Activated CD8-positive, alpha-beta T cell treated with anti-CD3 and anti-CD28 coated beads for 36 hours (primary cell): ENCODE results near the gene TRAPPC1. TPM values are rescaled to one million over a fixed set of nuclear protein-coding genes. Genes with fewer than 3 reads are reported as not detected.

Source experiments
- ATAC-seq: fragments of 200-7000 bp; cut with Tn5 transposase; one replicate; pipeline ENCODE4 v1.10.0; 2021; ENCODE audit warnings: mild to moderate bottlenecking, moderate library complexity
- CTCF ChIA-PET: fragments of 350-600 bp; sonication (Branson Sonifier 250); formaldehyde crosslinking; loops from one replicate; lab custom pipeline; 2021; ENCODE audit warnings: antibody characterized with exemption; lab: Charles Lee
- POLR2A ChIA-PET: fragments of 350-600 bp; sonication (Branson Sonifier 250); formaldehyde crosslinking; loops from one replicate; lab custom pipeline; 2021; ENCODE audit warnings: antibody characterized with exemption; lab: Charles Lee
- DNase-seq: peaks from one replicate; pipeline ENCODE4 v3.0.0-alpha.2; 2020
- H3K27ac Mint-ChIP-seq: one replicate; pipeline ENCODE4 v1.8.0; 2021; ENCODE audit warnings: mild to moderate bottlenecking, mixed read lengths
- H3K27me3 Mint-ChIP-seq: one replicate; pipeline ENCODE4 v1.8.0; 2021; ENCODE audit warnings: mixed read lengths
- H3K36me3 Mint-ChIP-seq: one replicate; pipeline ENCODE4 v1.8.0; 2021; ENCODE audit warnings: low read depth, mixed read lengths
- H3K4me1 Mint-ChIP-seq: one replicate; pipeline ENCODE4 v1.8.0; 2021; ENCODE audit warnings: low read depth, mixed read lengths
- H3K4me3 Mint-ChIP-seq: one replicate; pipeline ENCODE4 v1.8.0; 2021; ENCODE audit warnings: mild to moderate bottlenecking, moderate library complexity, mixed read lengths
- H3K9me3 Mint-ChIP-seq: one replicate; pipeline ENCODE4 v1.8.0; 2021; ENCODE audit warnings: mixed read lengths
- CTCF ChIP-seq: fragments of 200-600 bp; IDR thresholded peaks from one replicate; pipeline ENCODE4 v1.8.0; 2022; ENCODE audit warnings: antibody characterized with exemption, mild to moderate bottlenecking
- intact Hi-C: fragments of 100-400 bp; cut with micrococcal nuclease; formaldehyde crosslinking; loops from one replicate; pipeline ENCODE4 v1.10.0; 2022
- total RNA-seq, 2 experiments: library from RNA; stranded (reverse); gene quantifications; one replicate each; pipeline ENCODE4 v1.2.3, GENCODE V29; 2021

Gene TRAPPC1
- total RNA-seq, 2 experiments from 2014 or later = 140 to 143 TPM

- DNase-seq (peak; percentile 70), ATAC-seq (peak; percentile 97)
- Mint-ChIP-seq H3K9me3 (no peaks in the 10 kb centered on the region), H3K4me3 (peak overlapping the region; percentile 21), H3K36me3 (peaks cover 38% of the 10 kb centered on the region), H3K4me1 (peaks cover 29% of the 10 kb centered on the region), H3K27me3 (no peaks in the 10 kb centered on the region), H3K27ac (peak overlapping the region; percentile 83)
- ChIA-PET CTCF (interaction anchor here (1.2 to 1.7 kb wide), 3 partner anchors 16 to 109 kb away, joined by 4 to 7 read pairs (median 4); no protein-coding TSS in a partner anchor), POLR2A (interaction anchor here (0.6 to 1.4 kb wide), 4 partner anchors 19 to 143 kb away, joined by 3 to 5 read pairs (median 3); partner anchors contain the start of genes ALOX12B and CNTROB)
- no peak for TF ChIP-seq CTCF
- intact Hi-C loops = no loop called here
Measured at GRCh38 chr17:7951143-7951792, 19.5 kb upstream of the TRAPPC1 start.

DNA sequence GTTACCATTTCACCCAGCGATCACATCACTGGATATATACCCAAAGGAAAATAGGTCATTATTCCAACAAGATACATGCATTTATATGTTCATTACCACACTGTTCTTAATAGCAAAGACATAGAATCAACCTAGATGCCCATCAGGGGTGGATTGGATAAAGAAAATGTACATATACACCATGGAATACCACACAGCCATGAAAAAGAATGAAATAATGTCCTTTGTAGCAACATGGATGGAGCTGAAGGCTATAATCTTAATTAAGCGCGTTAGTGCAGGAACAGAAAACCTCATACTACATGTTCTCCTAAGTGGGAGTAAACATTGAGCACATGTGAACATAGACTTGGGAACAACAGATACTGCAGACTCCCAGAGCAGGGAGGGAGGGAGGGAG is 18.8 kb upstream of the TRAPPC1 start:
- CTCF ChIA-PET = interaction anchor here (1.2 kb wide), 1 partner anchor 15 kb away, joined by 4 read pairs; no protein-coding TSS in a partner anchor

GRCh38 chr17:7947651-7948050 is 15.9 kb upstream of the TRAPPC1 start:
- intact Hi-C loops = no loop called here
- POLR2A ChIA-PET = interaction anchor here (1.3 to 2.0 kb wide), 2 partner anchors 8 to 15 kb away, joined by 4 to 7 read pairs; no protein-coding TSS in a partner anchor
- H3K9me3 Mint-ChIP-seq = no peaks in the 10 kb centered on the region
- no peaks in the 10 kb centered on the region for H3K27me3 Mint-ChIP-seq
- no peak for DNase-seq
- no peak for ATAC-seq
- H3K27ac Mint-ChIP-seq = no peak overlapping the region
- peaks cover 53% of the 10 kb centered on the region for H3K36me3 Mint-ChIP-seq
- no peak for TF ChIP-seq CTCF
- H3K4me1 Mint-ChIP-seq = peaks cover 23% of the 10 kb centered on the region
- no peak overlapping the region for H3K4me3 Mint-ChIP-seq
- CTCF ChIA-PET = interaction anchor here (1.0 to 1.1 kb wide), 3 partner anchors 14 to 126 kb away, joined by 3 read pairs; no protein-coding TSS in a partner anchor

More for the DNA sequence above, 18.8 kb upstream of the TRAPPC1 start:
- intact Hi-C loops = no loop called here
- peaks cover 29% of the 10 kb centered on the region for H3K4me1 Mint-ChIP-seq
- H3K36me3 Mint-ChIP-seq = peaks cover 39% of the 10 kb centered on the region
- H3K27me3 Mint-ChIP-seq = no peaks in the 10 kb centered on the region
- no peaks in the 10 kb centered on the region for H3K9me3 Mint-ChIP-seq
- H3K27ac Mint-ChIP-seq = peak overlapping the region; percentile 30
- H3K4me3 Mint-ChIP-seq = no peak overlapping the region
- POLR2A ChIA-PET = no interaction called here
- no peak for ATAC-seq
- no peak for TF ChIP-seq CTCF
- DNase-seq = no peak

- Mint-ChIP-seq H3K9me3 (no peaks in the 10 kb centered on the region), H3K36me3 (peaks cover 60% of the 10 kb centered on the region), H3K4me3 (no peak overlapping the region), H3K27ac (no peak overlapping the region), H3K27me3 (no peaks in the 10 kb centered on the region), H3K4me1 (peaks cover 16% of the 10 kb centered on the region)
- no peak for TF ChIP-seq CTCF
- DNase-seq (no peak), ATAC-seq (no peak)
- ChIA-PET CTCF (no interaction called here), POLR2A (interaction anchor here (0.7 to 2.0 kb wide), 2 partner anchors 11 to 13 kb away, joined by 3 to 7 read pairs; no protein-coding TSS in a partner anchor)
- intact Hi-C loops = no loop called here
Measured at GRCh38 chr17:7946441-7946840, 14.7 kb upstream of the TRAPPC1 start.

GRCh38 chr17:7945651-7946050 is 13.9 kb upstream of the TRAPPC1 start:
- no peak for DNase-seq
- H3K27ac Mint-ChIP-seq = no peak overlapping the region
- no peaks in the 10 kb centered on the region for H3K27me3 Mint-ChIP-seq
- ATAC-seq = no peak
- ChIA-PET POLR2A (interaction anchor here (3.3 kb wide), 1 partner anchor 13 kb away, joined by 16 read pairs; no protein-coding TSS in a partner anchor), CTCF (interaction anchor here (1.8 to 2.3 kb wide), 2 partner anchors 33 to 42 kb away, joined by 4 to 6 read pairs; no protein-coding TSS in a partner anchor)
- TF ChIP-seq CTCF = no peak
- intact Hi-C loops = no loop called here
- peaks cover 62% of the 10 kb centered on the region for H3K36me3 Mint-ChIP-seq
- peaks cover 8% of the 10 kb centered on the region for H3K4me1 Mint-ChIP-seq
- H3K4me3 Mint-ChIP-seq = no peak overlapping the region
- no peaks in the 10 kb centered on the region for H3K9me3 Mint-ChIP-seq
